Progenitor cell of endocrine pancreas (in vitro differentiated cells): Measurements from ENCODE around the gene MYRIP. TPM values are rescaled to one million over a fixed set of nuclear protein-coding genes. Genes with fewer than 3 reads are reported as not detected.

Source experiments
- DNase-seq: peaks from one replicate; pipeline ENCODE4 v3.0.0; 2021; ENCODE audit warnings: low spot score; ENCODE audit not compliant: unreplicated experiment
- H3K27ac Mint-ChIP-seq: 2 replicates; pipeline ENCODE4 v1.8.0; 2021; ENCODE audit warnings: mild to moderate bottlenecking, moderate library complexity, mixed read lengths
- H3K27me3 Mint-ChIP-seq: 2 replicates; pipeline ENCODE4 v1.8.0; 2021; ENCODE audit warnings: mixed read lengths
- H3K36me3 Mint-ChIP-seq: 2 replicates; pipeline ENCODE4 v1.8.0; 2022; ENCODE audit warnings: mixed read lengths; ENCODE audit not compliant: insufficient read depth
- H3K4me1 Mint-ChIP-seq: 2 replicates; pipeline ENCODE4 v1.8.0; 2021; ENCODE audit warnings: low read depth, mixed read lengths
- H3K4me3 Mint-ChIP-seq: 2 replicates; pipeline ENCODE4 v1.8.0; 2021; ENCODE audit warnings: low read depth, mild to moderate bottlenecking, moderate library complexity, mixed read lengths
- H3K9me3 Mint-ChIP-seq: 2 replicates; pipeline ENCODE4 v1.8.0; 2021; ENCODE audit warnings: low read depth, mixed read lengths
- CTCF ChIP-seq: fragments of 200-600 bp; sonication (generic); IDR thresholded peaks from one replicate; pipeline ENCODE4 v1.5.0; 2021; ENCODE audit warnings: antibody characterized with exemption, mild to moderate bottlenecking; ENCODE audit not compliant: unreplicated experiment
- total RNA-seq: library from RNA; stranded (reverse); gene quantifications from 2 replicates; pipeline ENCODE4 v1.2.1, GENCODE V29; 2021

The MYRIP gene
- total RNA-seq, 1 donor from 2014 or later = 0.57 TPM

- Mint-ChIP-seq H3K4me3 (no peak overlapping the region), H3K27me3 (no peaks in the 10 kb centered on the region), H3K9me3 (peaks cover 7% of the 10 kb centered on the region), H3K36me3 (no peaks in the 10 kb centered on the region), H3K27ac (no peak overlapping the region), H3K4me1 (peaks cover 3% of the 10 kb centered on the region)
- TF ChIP-seq CTCF = no peak
- DNase-seq = no peak
These were observed 235.6 kb downstream of the MYRIP start for GRCh38 chr3:40045051-40045450.

GRCh38 chr3:40046149-40046548 lies 236.7 kb downstream of the MYRIP start:
- DNase-seq = no peak
- Mint-ChIP-seq H3K27ac (no peak overlapping the region), H3K9me3 (peaks cover 16% of the 10 kb centered on the region), H3K27me3 (no peaks in the 10 kb centered on the region), H3K4me3 (no peak overlapping the region), H3K4me1 (peaks cover 3% of the 10 kb centered on the region), H3K36me3 (no peaks in the 10 kb centered on the region)
- TF ChIP-seq CTCF = no peak

- peaks cover 17% of the 10 kb centered on the region for H3K9me3 Mint-ChIP-seq
- no peaks in the 10 kb centered on the region for H3K36me3 Mint-ChIP-seq
- H3K4me1 Mint-ChIP-seq = peaks cover 3% of the 10 kb centered on the region
- no peaks in the 10 kb centered on the region for H3K27me3 Mint-ChIP-seq
- DNase-seq = no peak
- no peak overlapping the region for H3K27ac Mint-ChIP-seq
- H3K4me3 Mint-ChIP-seq = no peak overlapping the region
- TF ChIP-seq CTCF = no peak
These were observed 238.0 kb downstream of the MYRIP start for GRCh38 chr3:40047406-40047805.

GRCh38 chr3:40053663-40054062 lies 244.3 kb downstream of the MYRIP start:
- TF ChIP-seq CTCF = no peak
- peaks cover 17% of the 10 kb centered on the region for H3K9me3 Mint-ChIP-seq
- no peaks in the 10 kb centered on the region for H3K4me1 Mint-ChIP-seq
- H3K27ac Mint-ChIP-seq = no peak overlapping the region
- H3K4me3 Mint-ChIP-seq = no peak overlapping the region
- no peaks in the 10 kb centered on the region for H3K27me3 Mint-ChIP-seq
- no peak for DNase-seq
- H3K36me3 Mint-ChIP-seq = no peaks in the 10 kb centered on the region

- Mint-ChIP-seq H3K9me3 (peaks cover 15% of the 10 kb centered on the region), H3K4me3 (no peak overlapping the region), H3K27ac (no peak overlapping the region), H3K4me1 (no peaks in the 10 kb centered on the region), H3K36me3 (no peaks in the 10 kb centered on the region), H3K27me3 (no peaks in the 10 kb centered on the region)
- no peak for DNase-seq
- TF ChIP-seq CTCF = no peak
These were observed 245.3 kb downstream of the MYRIP start for GRCh38 chr3:40054568-40055222.
